Measurements from ENCODE around the gene SERPINB12.
A peak's percentile ranks its signal among the peaks of the same experiment; 100 is the strongest.

The SERPINB12 gene

GRCh38 chr18:63550068-63550467 is 7.9 kb downstream of the SERPINB12 start:
- DNase-seq (ENCODE audit: low read depth), result no peak

DNA sequence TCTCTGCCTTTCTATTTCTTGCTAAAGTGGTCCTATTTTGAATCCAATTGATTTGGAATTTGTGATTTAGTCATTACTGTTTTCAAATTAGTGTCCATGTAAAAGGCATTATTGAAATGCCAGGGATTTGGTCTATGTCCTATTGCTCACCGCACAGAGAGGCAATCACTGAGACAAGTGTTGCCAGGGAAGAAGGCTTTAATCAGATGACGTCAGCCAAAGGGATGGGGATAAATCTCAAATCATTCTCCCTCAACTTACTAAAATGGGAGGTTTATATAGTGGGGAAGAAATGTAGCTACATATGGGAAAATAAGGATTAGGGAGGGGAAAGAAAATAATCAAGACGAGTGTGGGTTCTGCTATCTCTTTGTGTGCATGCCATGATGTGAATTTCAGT is 9.6 kb downstream of the SERPINB12 start:
- DNase-seq (ENCODE audit: low read depth), result no peak

DNA sequence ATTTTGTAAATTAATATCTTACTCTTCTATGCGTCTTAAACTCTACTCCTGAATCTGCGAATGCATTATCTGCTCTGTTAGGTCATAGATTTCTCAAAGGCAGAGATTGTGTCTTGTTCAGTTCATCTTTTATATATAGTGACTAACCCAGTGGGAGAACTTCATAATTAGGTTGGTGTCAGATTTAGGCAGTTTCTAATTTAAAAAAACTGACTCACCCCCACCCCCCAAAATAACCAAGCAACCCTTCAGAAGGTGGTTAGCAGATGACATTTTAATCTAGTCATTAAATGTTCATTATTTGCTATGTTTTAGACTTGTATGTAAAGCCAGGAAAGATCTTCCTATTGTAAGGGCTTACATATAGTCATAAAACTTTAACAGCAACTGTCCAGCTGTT is 10.4 kb downstream of the SERPINB12 start:
- no peak for DNase-seq (ENCODE audit: low read depth)

DNA sequence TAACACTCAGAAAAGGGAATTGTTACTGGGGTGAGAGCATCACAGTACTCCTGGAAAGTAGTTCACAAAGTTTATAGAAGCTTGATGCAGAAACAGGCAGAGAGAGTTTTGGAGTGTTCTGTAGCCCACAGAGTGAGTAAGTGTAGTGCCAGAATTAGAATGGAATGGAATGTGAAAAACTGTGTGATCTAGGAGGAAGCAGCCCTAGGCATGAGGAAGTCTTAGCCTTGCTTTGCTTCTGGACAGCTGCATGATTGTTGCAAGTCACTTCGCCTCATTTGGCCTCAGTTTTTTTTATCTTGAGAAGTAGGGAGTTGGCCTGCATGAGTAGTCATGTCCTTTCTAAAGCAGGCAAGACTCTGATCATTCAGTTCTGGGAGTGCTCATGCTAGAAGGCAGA is 10.9 kb downstream of the SERPINB12 start:
- DNase-seq (ENCODE audit: low read depth), result peak; percentile 67

DNA sequence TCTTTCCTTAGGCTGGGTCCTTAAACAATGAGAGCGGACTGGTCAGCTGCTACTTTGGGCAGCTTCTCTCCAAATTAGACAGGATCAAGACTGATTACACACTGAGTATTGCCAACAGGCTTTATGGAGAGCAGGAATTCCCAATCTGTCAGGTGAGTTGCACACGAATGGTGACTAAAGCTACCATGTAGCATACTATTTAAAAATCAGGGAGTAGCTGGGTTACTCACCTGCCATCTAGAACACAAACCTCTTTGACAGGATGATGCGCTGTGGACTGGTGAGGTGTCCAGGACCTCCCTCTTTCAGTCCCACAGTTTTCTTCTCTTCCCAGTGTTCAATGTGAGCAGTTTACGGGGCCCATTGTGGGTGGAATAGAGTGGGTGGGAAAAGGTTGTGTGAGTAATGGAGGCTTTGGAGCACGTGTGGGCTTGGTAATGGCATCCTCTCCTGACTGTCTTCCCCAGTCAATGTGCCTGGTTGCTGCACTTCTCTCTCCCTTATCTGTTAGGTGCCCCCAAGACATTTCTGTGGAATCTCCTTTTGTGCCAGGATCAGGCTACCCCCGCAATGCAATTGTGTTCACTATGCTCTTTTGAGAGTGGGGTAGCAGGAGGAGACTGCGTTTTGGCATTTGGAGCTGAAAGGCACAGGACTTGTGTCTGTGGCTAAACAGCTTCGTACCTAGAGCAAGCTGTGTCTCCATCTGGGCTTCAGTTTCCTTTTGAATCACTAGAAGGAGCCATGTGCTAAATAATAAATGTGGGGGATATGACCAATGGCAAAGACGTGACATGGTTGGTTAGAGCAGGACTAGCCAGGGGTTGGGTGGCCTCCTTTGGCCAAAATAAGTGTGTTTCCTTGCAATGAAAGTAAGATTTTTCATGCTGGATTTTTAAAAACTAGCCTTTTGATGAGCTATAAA is 17.7 kb downstream of the SERPINB12 start:
- no peak for DNase-seq (ENCODE audit: low read depth)

DNA sequence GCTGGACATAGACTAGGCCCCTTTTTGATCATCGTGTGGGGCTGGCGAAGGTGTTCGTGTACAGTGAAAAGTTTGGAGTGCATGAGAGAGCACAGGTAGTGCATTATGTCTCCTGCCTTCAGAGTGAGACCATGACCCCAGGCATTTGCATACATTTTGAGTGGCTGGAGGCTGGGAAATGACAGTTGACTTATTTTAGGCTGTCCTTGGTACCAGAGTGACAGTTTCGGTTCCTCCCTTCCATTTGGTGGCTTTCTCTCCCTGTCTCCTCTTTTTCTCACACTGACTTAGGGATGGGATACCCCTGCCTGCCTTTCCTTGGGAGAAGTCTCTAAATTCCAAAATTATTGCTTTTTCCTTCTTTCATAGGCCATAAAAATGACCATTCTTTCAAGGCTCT is 20.1 kb downstream of the SERPINB12 start:
- no peak for DNase-seq (ENCODE audit: low read depth)

GRCh38 chr18:63564021-63564420 is 21.9 kb downstream of the SERPINB12 start:
- DNase-seq (ENCODE audit: low read depth), result no peak

DNA sequence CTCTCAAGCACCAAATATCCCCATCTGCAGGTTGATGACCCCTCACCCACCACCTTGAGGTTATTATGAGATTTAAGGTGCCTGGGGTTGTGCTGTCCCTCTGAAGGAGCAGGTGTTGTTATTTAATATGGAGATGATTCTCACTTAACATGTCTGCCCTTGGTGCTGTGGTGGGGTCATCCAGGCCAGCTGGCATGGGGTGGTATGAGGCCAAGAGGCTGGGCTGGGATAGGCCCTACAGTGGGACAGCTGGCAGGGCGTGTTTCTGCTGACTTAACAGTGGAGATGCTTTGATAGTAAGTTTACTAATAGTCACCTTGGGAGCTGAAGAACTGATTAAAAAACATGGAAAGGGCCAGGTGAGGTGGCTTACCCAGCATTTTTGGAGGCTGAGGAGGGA is 22.4 kb downstream of the SERPINB12 start:
- no peak for DNase-seq (ENCODE audit: low read depth)

GRCh38 chr18:63567276-63567675 is 25.1 kb downstream of the SERPINB12 start:
- DNase-seq (ENCODE audit: low read depth), result peak; percentile 8

- no peak for DNase-seq (ENCODE audit: low read depth)
Observed at GRCh38 chr18:63567825-63568224, 25.7 kb downstream of the SERPINB12 start.

- DNase-seq (ENCODE audit: low read depth), result peak; percentile 35
Observed at GRCh38 chr18:63570721-63571120, 28.6 kb downstream of the SERPINB12 start.

DNA sequence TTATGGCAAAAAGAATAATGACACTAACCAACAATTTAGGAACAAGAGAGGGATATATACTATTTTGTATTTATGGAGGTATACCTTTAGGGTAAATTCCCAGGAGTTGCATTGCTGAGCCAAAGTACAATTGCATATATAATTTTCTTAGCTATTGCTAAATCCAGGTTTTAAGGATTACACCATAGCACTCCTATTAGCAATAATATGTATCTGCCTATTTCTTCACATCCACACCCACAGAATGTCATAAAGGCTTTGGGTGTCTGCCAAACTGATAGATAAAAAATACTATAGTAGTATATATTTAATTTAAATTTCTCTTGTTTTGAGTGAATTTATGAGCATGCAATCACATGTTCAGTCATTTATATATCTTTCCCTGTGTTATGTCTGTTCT is 33.5 kb downstream of the SERPINB12 start:
- no peak for DNase-seq (ENCODE audit: low read depth)

- DNase-seq (ENCODE audit: low read depth), result no peak
Observed at GRCh38 chr18:63578357-63578958, 36.3 kb downstream of the SERPINB12 start.

DNA sequence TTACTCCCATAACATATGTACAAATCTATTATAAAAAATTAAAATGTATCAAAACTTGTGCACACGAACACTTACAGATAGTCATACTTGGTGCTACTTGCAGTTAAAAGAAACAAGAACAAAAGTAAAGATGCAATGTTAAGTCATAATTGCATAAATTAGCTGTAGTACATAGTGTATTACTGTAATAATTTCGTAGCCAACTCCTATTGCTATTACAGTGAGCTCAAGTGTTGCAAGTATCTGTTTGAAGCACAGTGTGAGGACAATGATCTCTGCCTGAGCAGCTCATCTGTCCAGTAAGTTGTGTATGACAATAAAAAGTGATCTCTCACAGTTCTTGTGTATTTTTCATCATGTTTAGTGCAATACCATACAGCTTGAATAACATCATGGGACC is 37.4 kb downstream of the SERPINB12 start:
- DNase-seq (ENCODE audit: low read depth), result no peak

DNA sequence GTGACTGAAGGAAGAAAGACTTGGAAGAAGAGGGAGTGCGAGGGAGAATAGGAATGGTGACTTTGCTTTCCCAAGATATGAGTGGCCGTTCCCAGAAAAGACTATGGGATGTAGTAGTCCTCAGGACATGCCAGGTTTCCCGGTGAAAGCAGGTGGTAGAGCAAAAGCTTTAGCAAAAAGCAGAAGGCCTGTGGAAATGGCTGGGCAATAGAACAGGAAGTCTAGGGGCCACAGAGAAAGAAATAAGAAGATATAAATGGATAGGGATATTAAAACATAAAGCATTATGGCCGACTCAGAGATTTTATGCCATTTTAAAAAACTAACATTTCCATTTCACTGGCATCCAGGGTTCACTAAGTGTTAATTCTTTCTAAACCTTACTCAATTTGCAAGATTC is 43.8 kb downstream of the SERPINB12 start:
- no peak for DNase-seq (ENCODE audit: low read depth)

- DNase-seq (ENCODE audit: low read depth), result no peak
Observed at GRCh38 chr18:63586431-63586830, 44.3 kb downstream of the SERPINB12 start.

DNA sequence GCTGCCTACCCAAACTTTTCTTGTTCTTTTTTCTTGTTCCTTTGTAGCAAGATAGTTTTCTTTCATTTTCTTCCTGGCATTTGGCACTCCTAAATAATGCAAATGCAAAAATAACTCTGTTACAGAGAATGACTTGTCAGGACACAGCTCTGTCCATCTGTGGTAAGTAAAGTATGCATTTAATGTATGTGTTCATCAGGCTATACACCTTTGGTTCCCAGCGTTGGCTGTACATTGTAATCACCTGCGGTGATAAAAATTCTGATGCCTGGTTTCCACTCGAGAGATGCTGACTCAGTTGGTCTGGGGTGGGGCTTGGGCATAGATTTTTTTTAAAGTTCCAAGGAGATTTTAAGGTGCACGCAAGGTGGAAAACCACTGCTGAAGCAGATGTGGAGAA is 44.8 kb downstream of the SERPINB12 start, which contains the start of gene SERPINB13:
SERPINB13 (plus strand) TSS at position 378 of the 400 bp plus-strand sequence. CDS start 1,325 bp downstream, outside the sequence.
- no peak for DNase-seq (ENCODE audit: low read depth)

GRCh38 chr18:63588909-63589308 is 46.7 kb downstream of the SERPINB12 start:
- DNase-seq (ENCODE audit: low read depth), result no peak

GRCh38 chr18:63590373-63590772 is 48.2 kb downstream of the SERPINB12 start:
- no peak for DNase-seq (ENCODE audit: low read depth)

- no peak for DNase-seq (ENCODE audit: low read depth)
Observed at GRCh38 chr18:63590966-63591695, 49.0 kb downstream of the SERPINB12 start.

DNA sequence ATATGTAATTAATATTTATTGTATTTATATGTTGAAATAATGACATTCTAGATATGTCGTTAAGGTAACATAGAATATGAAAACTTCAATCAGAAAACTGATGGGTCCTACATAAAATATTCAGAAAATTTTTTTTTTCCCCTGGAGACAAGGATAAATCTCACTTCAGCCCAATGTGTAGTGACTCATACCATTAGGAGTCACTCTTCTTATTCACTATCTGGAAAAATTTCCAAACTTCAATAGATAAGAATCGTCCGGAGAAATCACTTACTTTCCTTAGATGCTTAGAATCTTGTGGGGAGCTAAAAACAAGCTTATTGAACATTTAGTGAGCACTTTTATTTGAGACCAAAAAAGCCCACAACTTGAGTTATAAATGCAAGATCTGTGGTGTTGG is 49.6 kb downstream of the SERPINB12 start:
- DNase-seq (ENCODE audit: low read depth), result no peak

GRCh38 chr18:63592471-63592870 is 50.3 kb downstream of the SERPINB12 start:
- no peak for DNase-seq (ENCODE audit: low read depth)

DNA sequence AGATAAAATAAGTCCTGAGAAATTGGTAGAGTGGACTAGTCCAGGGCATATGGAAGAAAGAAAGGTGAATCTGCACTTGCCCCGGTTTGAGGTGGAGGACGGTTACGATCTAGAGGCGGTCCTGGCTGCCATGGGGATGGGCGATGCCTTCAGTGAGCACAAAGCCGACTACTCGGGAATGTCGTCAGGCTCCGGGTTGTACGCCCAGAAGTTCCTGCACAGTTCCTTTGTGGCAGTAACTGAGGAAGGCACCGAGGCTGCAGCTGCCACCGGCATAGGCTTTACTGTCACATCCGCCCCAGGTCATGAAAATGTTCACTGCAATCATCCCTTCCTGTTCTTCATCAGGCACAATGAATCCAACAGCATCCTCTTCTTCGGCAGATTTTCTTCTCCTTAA is 54.8 kb downstream of the SERPINB12 start:
- no peak for DNase-seq (ENCODE audit: low read depth)

Data from fibroblast of gingiva (primary cell).